C4-2B (cell line): Measurements from ENCODE around the gene BCKDHA.

ENCODE experiments used
- CTCF ChIP-seq: fragments of 450-650 bp; conservative IDR thresholded peaks from 2 replicates; pipeline ENCODE4 v1.5.1; 2017; ENCODE audit warnings: mild to moderate bottlenecking
- ZFX ChIP-seq: fragments of 450-650 bp; IDR thresholded peaks from 2 replicates; pipeline ENCODE4 v1.6.1; 2017

GRCh38 chr19:41445575-41445974, 48.0 kb downstream of the BCKDHA start:
- TF ChIP-seq CTCF (no peak), ZFX (no peak)
